GM23338 (cell line): ENCODE results near the gene TMEM52.

ENCODE experiments used
- EZH2 ChIP-seq: fragments of 200-600 bp; sonication (generic); IDR thresholded peaks from one replicate; pipeline ENCODE4 v1.8.0; 2017; ENCODE audit warnings: antibody characterized with exemption, mild to moderate bottlenecking, low read depth; ENCODE audit not compliant: unreplicated experiment
- POLR2AphosphoS5 ChIP-seq: IDR thresholded peaks from 2 replicates; pipeline ENCODE4 v1.6.1; 2016; ENCODE audit warnings: antibody characterized with exemption, low read depth
- ZNF114 ChIP-seq: fragments of 250-450 bp; sonication (Bioruptor Pico); IDR thresholded peaks from 2 replicates; pipeline ENCODE4 v1.5.0; 2020; ENCODE audit warnings: mild to moderate bottlenecking, moderate library complexity
- TF ChIP-seq, protein P1 (sequence below), 2 experiments: fragments of 200-600 bp in 1 of 2; sonication (generic) in 1 of 2; conservative IDR thresholded peaks; 2 replicates each; pipeline versions ENCODE4 v1.5.1 to v1.6.1; 2016 to 2017; ENCODE audit warnings: antibody characterized with exemption in 2 of 2, low read depth in 2 of 2, mild to moderate bottlenecking in 2 of 2, moderate library complexity in 1 of 2
- TF ChIP-seq, protein P2 (sequence below): IDR thresholded peaks from one replicate; pipeline ENCODE4 v1.6.1; 2018; ENCODE audit warnings: antibody characterized with exemption; ENCODE audit not compliant: unreplicated experiment

DNA sequence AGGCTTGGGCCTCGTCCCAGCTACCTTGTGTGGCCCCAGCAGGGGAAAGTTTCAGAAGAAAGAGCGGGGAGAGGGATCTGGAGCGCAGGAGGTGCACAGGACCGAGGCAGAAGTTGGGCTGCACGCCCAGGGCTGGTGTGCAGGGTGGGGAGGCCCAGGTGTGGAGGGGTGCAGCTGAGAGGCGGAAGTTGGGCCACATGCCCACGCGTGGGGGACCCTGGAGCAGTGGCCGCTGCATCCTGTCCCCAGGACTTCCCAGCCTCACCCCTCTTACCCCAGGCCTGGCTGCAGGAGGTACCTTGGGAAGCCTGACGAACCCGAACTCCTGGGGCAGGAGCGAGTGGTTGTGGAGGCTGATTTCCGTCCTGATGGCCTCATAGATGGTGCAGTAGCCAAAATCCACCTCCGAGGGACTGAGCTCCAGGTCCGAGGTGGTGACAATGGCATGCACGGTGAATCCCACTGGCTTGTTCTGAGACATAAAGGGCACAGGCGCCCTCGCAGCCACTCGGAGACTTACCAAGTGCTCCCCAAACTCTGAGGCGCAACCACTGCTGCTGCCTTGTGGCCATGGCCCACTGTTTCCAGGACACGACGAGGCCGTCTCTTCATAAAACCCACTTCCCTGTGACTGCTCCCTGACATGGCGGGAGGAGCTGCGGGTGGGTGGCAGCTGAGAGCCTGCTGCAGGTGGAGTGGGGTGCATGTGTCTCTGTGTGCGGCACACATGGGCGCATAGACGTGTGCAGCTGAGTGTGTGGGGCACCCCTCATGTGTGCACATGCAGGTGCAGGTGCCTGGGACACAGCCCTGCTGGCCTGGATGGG, 20.4 kb upstream of the TMEM52 start:
- no peak for TF ChIP-seq ZNF114 (CRISPR knock-in tag)
- no peak for TF ChIP-seq EZH2
- TF ChIP-seq, protein P1, sequence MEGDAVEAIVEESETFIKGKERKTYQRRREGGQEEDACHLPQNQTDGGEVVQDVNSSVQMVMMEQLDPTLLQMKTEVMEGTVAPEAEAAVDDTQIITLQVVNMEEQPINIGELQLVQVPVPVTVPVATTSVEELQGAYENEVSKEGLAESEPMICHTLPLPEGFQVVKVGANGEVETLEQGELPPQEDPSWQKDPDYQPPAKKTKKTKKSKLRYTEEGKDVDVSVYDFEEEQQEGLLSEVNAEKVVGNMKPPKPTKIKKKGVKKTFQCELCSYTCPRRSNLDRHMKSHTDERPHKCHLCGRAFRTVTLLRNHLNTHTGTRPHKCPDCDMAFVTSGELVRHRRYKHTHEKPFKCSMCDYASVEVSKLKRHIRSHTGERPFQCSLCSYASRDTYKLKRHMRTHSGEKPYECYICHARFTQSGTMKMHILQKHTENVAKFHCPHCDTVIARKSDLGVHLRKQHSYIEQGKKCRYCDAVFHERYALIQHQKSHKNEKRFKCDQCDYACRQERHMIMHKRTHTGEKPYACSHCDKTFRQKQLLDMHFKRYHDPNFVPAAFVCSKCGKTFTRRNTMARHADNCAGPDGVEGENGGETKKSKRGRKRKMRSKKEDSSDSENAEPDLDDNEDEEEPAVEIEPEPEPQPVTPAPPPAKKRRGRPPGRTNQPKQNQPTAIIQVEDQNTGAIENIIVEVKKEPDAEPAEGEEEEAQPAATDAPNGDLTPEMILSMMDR (conservative IDR thresholded peaks at IDR 0.05; ENCODE audit: low read depth in 2 of 2) = no peak
- TF ChIP-seq POLR2AphosphoS5 = no peak
- TF ChIP-seq, protein P2, sequence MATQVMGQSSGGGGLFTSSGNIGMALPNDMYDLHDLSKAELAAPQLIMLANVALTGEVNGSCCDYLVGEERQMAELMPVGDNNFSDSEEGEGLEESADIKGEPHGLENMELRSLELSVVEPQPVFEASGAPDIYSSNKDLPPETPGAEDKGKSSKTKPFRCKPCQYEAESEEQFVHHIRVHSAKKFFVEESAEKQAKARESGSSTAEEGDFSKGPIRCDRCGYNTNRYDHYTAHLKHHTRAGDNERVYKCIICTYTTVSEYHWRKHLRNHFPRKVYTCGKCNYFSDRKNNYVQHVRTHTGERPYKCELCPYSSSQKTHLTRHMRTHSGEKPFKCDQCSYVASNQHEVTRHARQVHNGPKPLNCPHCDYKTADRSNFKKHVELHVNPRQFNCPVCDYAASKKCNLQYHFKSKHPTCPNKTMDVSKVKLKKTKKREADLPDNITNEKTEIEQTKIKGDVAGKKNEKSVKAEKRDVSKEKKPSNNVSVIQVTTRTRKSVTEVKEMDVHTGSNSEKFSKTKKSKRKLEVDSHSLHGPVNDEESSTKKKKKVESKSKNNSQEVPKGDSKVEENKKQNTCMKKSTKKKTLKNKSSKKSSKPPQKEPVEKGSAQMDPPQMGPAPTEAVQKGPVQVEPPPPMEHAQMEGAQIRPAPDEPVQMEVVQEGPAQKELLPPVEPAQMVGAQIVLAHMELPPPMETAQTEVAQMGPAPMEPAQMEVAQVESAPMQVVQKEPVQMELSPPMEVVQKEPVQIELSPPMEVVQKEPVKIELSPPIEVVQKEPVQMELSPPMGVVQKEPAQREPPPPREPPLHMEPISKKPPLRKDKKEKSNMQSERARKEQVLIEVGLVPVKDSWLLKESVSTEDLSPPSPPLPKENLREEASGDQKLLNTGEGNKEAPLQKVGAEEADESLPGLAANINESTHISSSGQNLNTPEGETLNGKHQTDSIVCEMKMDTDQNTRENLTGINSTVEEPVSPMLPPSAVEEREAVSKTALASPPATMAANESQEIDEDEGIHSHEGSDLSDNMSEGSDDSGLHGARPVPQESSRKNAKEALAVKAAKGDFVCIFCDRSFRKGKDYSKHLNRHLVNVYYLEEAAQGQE = no peak
